Measurements from ENCODE around the gene SUGP2. TPM values are rescaled to one million over a fixed set of nuclear protein-coding genes. Genes with fewer than 3 reads are reported as not detected.

The SUGP2 gene
- polyA plus RNA-seq, 1 experiment, result 44.2 TPM

DNA sequence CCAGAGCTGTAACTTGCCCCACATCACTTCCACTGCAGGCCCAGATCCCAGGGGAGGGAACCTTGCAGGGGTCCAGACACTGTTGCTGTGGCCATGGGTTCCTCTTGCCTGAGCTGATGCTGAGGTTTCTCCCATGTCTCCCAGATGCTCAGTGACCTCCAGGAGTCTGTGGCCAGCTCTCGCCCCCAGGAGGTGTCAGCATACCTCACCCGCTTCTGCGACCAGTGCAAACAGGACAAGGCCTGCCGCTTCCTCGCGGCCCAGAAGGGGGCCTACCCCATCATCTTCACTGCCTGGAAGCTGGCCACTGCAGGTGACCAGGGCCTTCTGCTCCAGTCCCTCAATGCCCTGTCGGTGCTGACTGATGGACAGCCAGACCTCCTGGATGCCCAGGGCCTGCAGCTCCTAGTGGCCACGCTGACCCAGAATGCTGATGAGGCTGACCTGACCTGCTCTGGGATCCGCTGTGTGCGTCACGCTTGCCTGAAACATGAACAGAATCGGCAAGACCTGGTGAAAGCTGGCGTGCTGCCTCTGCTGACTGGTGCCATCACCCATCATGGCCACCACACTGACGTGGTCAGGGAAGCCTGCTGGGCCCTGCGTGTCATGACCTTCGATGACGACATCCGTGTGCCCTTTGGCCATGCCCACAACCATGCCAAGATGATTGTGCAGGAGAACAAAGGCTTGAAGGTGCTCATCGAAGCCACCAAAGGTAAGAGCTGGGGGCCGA, 18.3 kb upstream of the SUGP2 start:
- TF ChIP-seq, protein P1, sequence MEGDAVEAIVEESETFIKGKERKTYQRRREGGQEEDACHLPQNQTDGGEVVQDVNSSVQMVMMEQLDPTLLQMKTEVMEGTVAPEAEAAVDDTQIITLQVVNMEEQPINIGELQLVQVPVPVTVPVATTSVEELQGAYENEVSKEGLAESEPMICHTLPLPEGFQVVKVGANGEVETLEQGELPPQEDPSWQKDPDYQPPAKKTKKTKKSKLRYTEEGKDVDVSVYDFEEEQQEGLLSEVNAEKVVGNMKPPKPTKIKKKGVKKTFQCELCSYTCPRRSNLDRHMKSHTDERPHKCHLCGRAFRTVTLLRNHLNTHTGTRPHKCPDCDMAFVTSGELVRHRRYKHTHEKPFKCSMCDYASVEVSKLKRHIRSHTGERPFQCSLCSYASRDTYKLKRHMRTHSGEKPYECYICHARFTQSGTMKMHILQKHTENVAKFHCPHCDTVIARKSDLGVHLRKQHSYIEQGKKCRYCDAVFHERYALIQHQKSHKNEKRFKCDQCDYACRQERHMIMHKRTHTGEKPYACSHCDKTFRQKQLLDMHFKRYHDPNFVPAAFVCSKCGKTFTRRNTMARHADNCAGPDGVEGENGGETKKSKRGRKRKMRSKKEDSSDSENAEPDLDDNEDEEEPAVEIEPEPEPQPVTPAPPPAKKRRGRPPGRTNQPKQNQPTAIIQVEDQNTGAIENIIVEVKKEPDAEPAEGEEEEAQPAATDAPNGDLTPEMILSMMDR (IDR thresholded peaks at IDR 0.05; ENCODE audit: low read depth, low read length), result no peak
- DNase-seq (ENCODE audit: low read depth, low spot score), result no peak
- POLR2A ChIA-PET, result interaction anchor here (0.6 kb wide), 1 partner anchor 77 kb away, joined by 3 read pairs; no protein-coding TSS in a partner anchor
- Histone ChIP-seq H3K4me3 (ENCODE audit: low read depth, low read length) (no peak overlapping the region), H3K9me3 (ENCODE audit: control insufficient read depth, insufficient read depth, low read length) (no peaks in the 10 kb centered on the region; the same call in 1 of the 2 replicates), H3K27ac (ENCODE audit: low read depth, low read length) (no peak overlapping the region), H3K27me3 (ENCODE audit: control insufficient read depth, insufficient read depth, low read length) (no peaks in the 10 kb centered on the region)
- CTCF ChIA-PET, result interaction anchor here (0.7 to 1.9 kb wide), 3 partner anchors 11 to 186 kb away, joined by 3 to 9 read pairs (median 3); no protein-coding TSS in a partner anchor

DNA sequence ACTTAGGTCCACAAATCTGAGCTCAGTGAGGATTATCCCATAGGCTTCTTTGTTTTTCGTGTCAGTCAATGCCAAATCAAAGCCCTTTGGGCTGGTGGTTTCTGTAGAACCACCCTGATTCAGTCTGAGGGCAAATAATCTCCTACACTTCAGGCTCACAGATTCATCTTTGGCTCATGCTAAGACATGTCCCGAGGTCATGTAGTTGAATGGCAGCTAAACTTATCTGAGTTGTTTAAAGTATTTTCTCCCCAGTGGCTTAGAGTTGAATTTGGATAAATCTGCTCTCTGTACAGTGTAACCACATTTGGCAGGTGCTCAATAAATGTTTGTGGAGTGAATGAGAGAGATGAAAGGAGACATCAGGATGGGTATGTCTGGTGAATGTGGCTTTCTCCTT, 17.4 kb upstream of the SUGP2 start:
- DNase-seq (ENCODE audit: low read depth, low spot score), result no peak
- Histone ChIP-seq H3K9me3 (ENCODE audit: control insufficient read depth, insufficient read depth, low read length) (no peaks in the 10 kb centered on the region; the same call in 1 of the 2 replicates), H3K27me3 (ENCODE audit: control insufficient read depth, insufficient read depth, low read length) (no peaks in the 10 kb centered on the region), H3K4me3 (ENCODE audit: low read depth, low read length) (no peak overlapping the region), H3K27ac (ENCODE audit: low read depth, low read length) (no peak overlapping the region)
- CTCF ChIA-PET, result interaction anchor here (1.4 to 2.3 kb wide), 2 partner anchors 10 to 124 kb away, joined by 3 to 5 read pairs; no protein-coding TSS in a partner anchor
- POLR2A ChIA-PET, result no interaction called here
- TF ChIP-seq, protein P1 (IDR thresholded peaks at IDR 0.05; ENCODE audit: low read depth, low read length), result no peak

DNA sequence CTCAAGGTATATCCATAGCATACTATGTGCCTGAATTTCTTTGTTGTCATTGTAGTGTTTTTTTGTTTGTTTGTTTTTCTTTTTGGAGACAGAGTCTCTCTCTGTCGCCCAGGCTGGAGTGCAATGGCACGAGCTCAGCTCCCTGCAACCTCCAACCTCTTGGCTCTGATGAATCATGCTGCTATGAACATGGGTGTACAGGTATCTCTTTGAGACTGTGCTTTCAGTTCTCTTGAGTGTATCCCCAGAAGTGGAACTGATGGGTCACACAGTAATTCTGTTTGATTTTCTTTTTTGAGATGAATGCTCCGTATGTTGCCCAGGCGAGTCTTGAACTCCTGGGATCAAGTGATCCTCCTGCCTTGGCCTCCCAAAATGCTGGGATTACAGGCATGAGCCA, 16.8 kb upstream of the SUGP2 start:
- ChIA-PET POLR2A (no interaction called here), CTCF (interaction anchor here (2.3 kb wide), 1 partner anchor 125 kb away, joined by 5 read pairs; no protein-coding TSS in a partner anchor)
- Histone ChIP-seq H3K4me3 (ENCODE audit: low read depth, low read length) (no peak overlapping the region), H3K27ac (ENCODE audit: low read depth, low read length) (no peak overlapping the region), H3K27me3 (ENCODE audit: control insufficient read depth, insufficient read depth, low read length) (no peaks in the 10 kb centered on the region), H3K9me3 (ENCODE audit: control insufficient read depth, insufficient read depth, low read length) (no peaks in the 10 kb centered on the region; the same call in 1 of the 2 replicates)
- TF ChIP-seq, protein P1 (IDR thresholded peaks at IDR 0.05; ENCODE audit: low read depth, low read length), result no peak
- no peak for DNase-seq (ENCODE audit: low read depth, low spot score)

DNA sequence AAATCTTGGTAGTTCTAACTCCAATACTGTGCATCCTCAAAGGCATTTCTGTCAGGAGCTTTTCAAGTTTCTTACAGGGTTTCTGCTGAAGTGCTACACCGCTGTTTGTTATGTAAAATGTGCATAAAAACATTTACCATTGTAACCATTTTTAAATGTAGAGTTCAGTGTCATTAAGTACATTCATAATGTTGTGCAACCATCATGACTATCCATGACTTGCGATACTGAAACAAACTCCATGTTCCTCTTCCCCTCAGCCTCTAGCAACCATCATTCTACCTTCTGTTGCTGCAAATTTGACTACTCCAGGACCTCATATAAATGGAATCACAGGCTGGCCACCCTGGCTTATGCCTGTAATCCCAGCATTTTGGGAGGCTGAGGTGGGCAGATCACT, 16.1 kb upstream of the SUGP2 start:
- Histone ChIP-seq H3K4me3 (ENCODE audit: low read depth, low read length) (no peak overlapping the region), H3K27me3 (ENCODE audit: control insufficient read depth, insufficient read depth, low read length) (no peaks in the 10 kb centered on the region), H3K9me3 (ENCODE audit: control insufficient read depth, insufficient read depth, low read length) (no peaks in the 10 kb centered on the region; the same call in 1 of the 2 replicates), H3K27ac (ENCODE audit: low read depth, low read length) (no peak overlapping the region)
- POLR2A ChIA-PET, result interaction anchor here (1.1 kb wide), 1 partner anchor 13 kb away, joined by 3 read pairs; no protein-coding TSS in a partner anchor
- TF ChIP-seq, protein P1 (IDR thresholded peaks at IDR 0.05; ENCODE audit: low read depth, low read length), result no peak
- CTCF ChIA-PET, result interaction anchor here (2.3 kb wide), 1 partner anchor 125 kb away, joined by 5 read pairs; no protein-coding TSS in a partner anchor
- no peak for DNase-seq (ENCODE audit: low read depth, low spot score)

DNA sequence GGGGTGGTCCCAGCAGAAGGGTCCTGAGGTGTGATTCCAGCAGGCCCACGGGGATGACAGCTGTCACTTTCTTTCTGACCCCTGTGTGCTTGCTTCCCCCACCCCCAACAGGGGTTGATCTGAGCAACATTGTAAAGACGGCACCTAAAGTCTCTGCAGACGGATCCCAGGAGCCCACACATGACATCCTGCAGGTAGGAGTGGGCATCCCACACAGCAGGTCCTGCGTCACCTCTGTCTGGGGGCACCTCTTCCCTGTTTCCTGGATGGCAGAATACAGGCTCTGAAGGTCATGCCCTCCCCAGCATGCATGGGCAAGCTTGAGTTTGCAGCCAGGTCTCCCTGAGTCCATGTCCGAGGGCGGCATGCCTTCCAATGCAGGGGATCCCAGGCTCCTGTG, 10.6 kb upstream of the SUGP2 start:
- no peak for DNase-seq (ENCODE audit: low read depth, low spot score)
- Histone ChIP-seq H3K4me3 (ENCODE audit: low read depth, low read length) (no peak overlapping the region), H3K27me3 (ENCODE audit: control insufficient read depth, insufficient read depth, low read length) (no peaks in the 10 kb centered on the region), H3K9me3 (ENCODE audit: control insufficient read depth, insufficient read depth, low read length) (no peaks in the 10 kb centered on the region), H3K27ac (ENCODE audit: low read depth, low read length) (no peak overlapping the region)
- ChIA-PET POLR2A (no interaction called here), CTCF (no interaction called here)
- TF ChIP-seq, protein P1 (IDR thresholded peaks at IDR 0.05; ENCODE audit: low read depth, low read length), result no peak
